ENCODE measurements around the gene MORF4L2. TPM values are rescaled to one million over a fixed set of nuclear protein-coding genes. Genes with fewer than 3 reads are reported as not detected.
"Not testable (repeated sequence)": the region's sequence is repeated elsewhere in the genome, so short reads cannot be mapped to it uniquely, and the experiment has no call there.

Gene MORF4L2
- polyA plus RNA-seq, 4 donors: 303 to 367 (median 342) TPM

GRCh38 chrX:103681443-103681842 lies 5.1 kb downstream of the MORF4L2 start:
- DNase-seq (ENCODE audit: low read depth in 4 of 4, low spot score in 3 of 4): no peak

- DNase-seq (ENCODE audit: low read depth in 4 of 4, low spot score in 3 of 4): no peak
Measured at GRCh38 chrX:103678199-103678993, 8.1 kb downstream of the MORF4L2 start.

- no peak for DNase-seq (ENCODE audit: low read depth in 4 of 4, low spot score in 3 of 4)
Measured at GRCh38 chrX:103674531-103675454, 11.7 kb downstream of the MORF4L2 start.

- no peak for DNase-seq (ENCODE audit: low read depth in 4 of 4, low spot score in 3 of 4)
Measured at GRCh38 chrX:103669745-103670144, 16.8 kb downstream of the MORF4L2 start.

GRCh38 chrX:103666202-103667107 lies 20.0 kb downstream of the MORF4L2 start:
- no peak for DNase-seq (ENCODE audit: low read depth in 4 of 4, low spot score in 3 of 4)

GRCh38 chrX:103663981-103664762 lies 22.3 kb downstream of the MORF4L2 start:
- DNase-seq (ENCODE audit: low read depth in 4 of 4, low spot score in 3 of 4): no peak

- not testable (repeated sequence) for DNase-seq (ENCODE audit: low read depth in 4 of 4, low spot score in 3 of 4)
Measured at GRCh38 chrX:103659460-103659859, 27.0 kb downstream of the MORF4L2 start.

- no peak for DNase-seq (ENCODE audit: low read depth in 4 of 4, low spot score in 3 of 4)
Measured at GRCh38 chrX:103658681-103659433, 27.6 kb downstream of the MORF4L2 start.

GRCh38 chrX:103657066-103657465 lies 29.4 kb downstream of the MORF4L2 start:
- DNase-seq (ENCODE audit: low read depth in 4 of 4, low spot score in 3 of 4): not testable (repeated sequence)

GRCh38 chrX:103656617-103657016 lies 29.9 kb downstream of the MORF4L2 start:
- no peak for DNase-seq (ENCODE audit: low read depth in 4 of 4, low spot score in 3 of 4)

GRCh38 chrX:103655230-103656000 lies 31.1 kb downstream of the MORF4L2 start:
- not testable (repeated sequence) for DNase-seq (ENCODE audit: low read depth in 4 of 4, low spot score in 3 of 4)

- no peak for DNase-seq (ENCODE audit: low read depth in 4 of 4, low spot score in 3 of 4)
Measured at GRCh38 chrX:103651151-103651773, 35.2 kb downstream of the MORF4L2 start.

GRCh38 chrX:103647630-103648029 lies 38.9 kb downstream of the MORF4L2 start:
- DNase-seq (ENCODE audit: low read depth in 4 of 4, low spot score in 3 of 4): no peak

GRCh38 chrX:103644125-103644524 lies 42.4 kb downstream of the MORF4L2 start:
- DNase-seq (ENCODE audit: low read depth in 4 of 4, low spot score in 3 of 4): no peak

- DNase-seq (ENCODE audit: low read depth in 4 of 4, low spot score in 3 of 4): no peak
Measured at GRCh38 chrX:103640401-103641155, 45.9 kb downstream of the MORF4L2 start.

- DNase-seq (ENCODE audit: low read depth in 4 of 4, low spot score in 3 of 4): peak in 1 of 4 donors; percentile 19
Measured at GRCh38 chrX:103638479-103639346, 47.8 kb downstream of the MORF4L2 start.
